Astrocyte (in vitro differentiated cells and primary cell): ENCODE measurements around the gene RBBP9.

Experiments
- EZH2 ChIP-seq: IDR thresholded peaks from 2 replicates; pipeline ENCODE4 v1.6.1; 2012; ENCODE audit warnings: mild to moderate bottlenecking, low read length, inconsistent platforms; ENCODE audit not compliant: insufficient read depth
- TF ChIP-seq, protein P1 (sequence below): IDR thresholded peaks from 2 replicates; pipeline ENCODE4 v1.5.1; 2011; ENCODE audit warnings: low read depth, mild to moderate bottlenecking, inconsistent platforms, low read length, moderate library complexity; ENCODE audit not compliant: insufficient read depth

DNA sequence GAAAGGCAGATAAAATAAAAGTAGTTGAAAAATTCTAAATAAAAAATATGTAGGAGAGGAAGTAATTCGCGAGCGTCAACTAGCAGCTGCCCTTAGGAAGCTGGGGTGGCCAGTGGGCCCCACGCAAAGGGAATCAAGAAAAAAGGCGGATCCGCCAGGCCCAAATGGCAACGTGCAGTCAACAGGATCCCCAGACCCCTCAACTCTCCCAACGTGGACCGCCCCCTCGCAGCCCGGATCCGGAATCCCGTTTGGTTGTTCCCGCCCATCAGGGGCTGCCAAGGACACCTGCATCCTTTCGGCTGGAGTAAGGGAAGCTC lies 30.5 kb downstream of the RBBP9 start:
- TF ChIP-seq, protein P1, sequence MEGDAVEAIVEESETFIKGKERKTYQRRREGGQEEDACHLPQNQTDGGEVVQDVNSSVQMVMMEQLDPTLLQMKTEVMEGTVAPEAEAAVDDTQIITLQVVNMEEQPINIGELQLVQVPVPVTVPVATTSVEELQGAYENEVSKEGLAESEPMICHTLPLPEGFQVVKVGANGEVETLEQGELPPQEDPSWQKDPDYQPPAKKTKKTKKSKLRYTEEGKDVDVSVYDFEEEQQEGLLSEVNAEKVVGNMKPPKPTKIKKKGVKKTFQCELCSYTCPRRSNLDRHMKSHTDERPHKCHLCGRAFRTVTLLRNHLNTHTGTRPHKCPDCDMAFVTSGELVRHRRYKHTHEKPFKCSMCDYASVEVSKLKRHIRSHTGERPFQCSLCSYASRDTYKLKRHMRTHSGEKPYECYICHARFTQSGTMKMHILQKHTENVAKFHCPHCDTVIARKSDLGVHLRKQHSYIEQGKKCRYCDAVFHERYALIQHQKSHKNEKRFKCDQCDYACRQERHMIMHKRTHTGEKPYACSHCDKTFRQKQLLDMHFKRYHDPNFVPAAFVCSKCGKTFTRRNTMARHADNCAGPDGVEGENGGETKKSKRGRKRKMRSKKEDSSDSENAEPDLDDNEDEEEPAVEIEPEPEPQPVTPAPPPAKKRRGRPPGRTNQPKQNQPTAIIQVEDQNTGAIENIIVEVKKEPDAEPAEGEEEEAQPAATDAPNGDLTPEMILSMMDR = no peak
- no peak for TF ChIP-seq EZH2
